K562 (cell line): ENCODE data around the gene STON1. TPM values are rescaled to one million over a fixed set of nuclear protein-coding genes. Genes with fewer than 3 reads are reported as not detected.

ENCODE experiments used
- ATAC-seq: fragments of 200-7000 bp; cut with Tn5 transposase; 3 replicates; pipeline ENCODE4 v1.9.1; 2020; ENCODE audit warnings: moderate library complexity
- BruUV-seq: library from RNA; stranded (reverse); fragments of 400-500 nt; replicated peaks from 2 replicates; lab custom pipeline; 2021; lab: Mats Ljungman, UMichigan
- CTCF ChIA-PET: fragments of 300-600 bp; formaldehyde crosslinking; extraction: SDS; loops from one replicate; lab custom pipeline; 2021; ENCODE audit warnings: low intra/inter-chr PET ratio; lab: Yijun Ruan, JAX
- POLR2A ChIA-PET: fragments of 300-600, 350-650 bp; sonication (Branson Sonifier 250); formaldehyde crosslinking; extraction: SDS; loops from one replicate; lab custom pipeline; 2021; ENCODE audit warnings: antibody characterized with exemption, inconsistent platforms; lab: Yijun Ruan, JAX
- DNase-seq, 4 experiments: peaks; one replicate each; pipeline versions ENCODE4 v3.0.0 to v3.0.0-alpha.2; 2011 to 2018; ENCODE audit warnings: low spot score in 3 of 4, mixed read lengths in 3 of 4; ENCODE audit errors: extremely low read depth in 1 of 4
- FAIRE-seq: peaks from 2 replicates; lab custom pipeline; 2011; peaks lifted over from hg19 to GRCh38; lab: Jason Lieb, UNC
- H2AFZ ChIP-seq: 2 replicates; pipeline ENCODE4 v1.6.0; 2011; ENCODE audit warnings: low read depth, low read length, control low read depth, inconsistent platforms
- H3K27ac ChIP-seq: fragments of 200-600 bp; 3 replicates; pipeline ENCODE4 v1.8.0; 2011; ENCODE audit warnings: low read depth, mild to moderate bottlenecking, control low read depth, inconsistent platforms, low read length, moderate library complexity, mixed read lengths; ENCODE audit errors: extremely low read depth
- H3K27me3 ChIP-seq, 2 experiments: fragments of 300-600 bp in 1 of 2; 2 replicates in 1 of 2; 3 replicates in 1 of 2; pipeline versions ENCODE4 v1.6.0 to v1.8.0; 2011; ENCODE audit warnings: inconsistent platforms in 2 of 2, low read length in 2 of 2, mild to moderate bottlenecking in 1 of 2, mixed read lengths in 1 of 2, moderate library complexity in 1 of 2; ENCODE audit not compliant: control insufficient read depth in 2 of 2, insufficient read depth in 2 of 2
- H3K36me3 ChIP-seq: fragments of 300-600 bp; 3 replicates; pipeline ENCODE4 v1.8.0; 2011; ENCODE audit warnings: mild to moderate bottlenecking, low read length, inconsistent platforms; ENCODE audit not compliant: control insufficient read depth, insufficient read depth
- H3K4me1 ChIP-seq, 2 experiments: fragments of 200-600 bp in 1 of 2; replicated peaks in 1 of 2; 2 replicates in 1 of 2; 3 replicates in 1 of 2; pipeline versions ENCODE4 v1.5.1 to v1.8.0; 2011; ENCODE audit warnings: inconsistent platforms in 2 of 2, low read length in 2 of 2, mild to moderate bottlenecking in 1 of 2, mixed read lengths in 1 of 2, moderate library complexity in 1 of 2; ENCODE audit not compliant: control insufficient read depth in 2 of 2, insufficient read depth in 2 of 2
- H3K4me2 ChIP-seq: 2 replicates; pipeline ENCODE4 v1.6.1; 2011; ENCODE audit warnings: low read length, control low read depth, inconsistent platforms, mixed read lengths; ENCODE audit not compliant: insufficient read depth
- H3K4me3 ChIP-seq: fragments of 200-600 bp; sonication (generic), shearing (Covaris generic); 2 replicates; pipeline ENCODE4 v1.5.1; 2016; ENCODE audit warnings: control low read depth, inconsistent platforms
- H3K79me2 ChIP-seq: fragments of 200-600 bp; 3 replicates; pipeline ENCODE4 v1.8.0; 2011; ENCODE audit warnings: low read length, inconsistent platforms; ENCODE audit not compliant: control insufficient read depth, insufficient read depth
- H3K9ac ChIP-seq, 2 experiments: 2 replicates each; pipeline versions ENCODE4 v1.6.0 to v1.6.1; 2011; ENCODE audit warnings: low read depth in 2 of 2, low read length in 2 of 2, control low read depth in 1 of 2, inconsistent platforms in 1 of 2, mild to moderate bottlenecking in 1 of 2, mixed read lengths in 1 of 2; ENCODE audit not compliant: insufficient read depth in 1 of 2
- H3K9me1 ChIP-seq: one replicate; pipeline ENCODE4 v1.6.0; 2011; ENCODE audit warnings: inconsistent platforms, mild to moderate bottlenecking, low read length, moderate library complexity; ENCODE audit not compliant: control insufficient read depth, insufficient read depth
- H3K9me3 ChIP-seq: replicated peaks from 2 replicates; pipeline ENCODE4 v1.5.1; 2011; ENCODE audit warnings: low read depth, low read length, inconsistent platforms; ENCODE audit not compliant: control insufficient read depth, insufficient read depth
- H4K20me1 ChIP-seq: replicated peaks from 2 replicates; pipeline ENCODE4 v1.6.1; 2011; ENCODE audit warnings: low read length, inconsistent platforms, mixed read lengths; ENCODE audit not compliant: control insufficient read depth, insufficient read depth
- BACH1 ChIP-seq: fragments of 200-800 bp; sonication (Bioruptor generic); IDR thresholded peaks from 2 replicates; pipeline ENCODE4 v1.6.1; 2016; ENCODE audit warnings: missing genetic modification characterization, missing compliant biosample characterization
- DPF2 ChIP-seq: fragments of 450-650 bp; IDR thresholded peaks from 2 replicates; pipeline ENCODE4 v1.6.1; 2016
- FOXA3 ChIP-seq, 2 experiments: fragments of 450-650 bp in 1 of 2; sonication (generic) in 1 of 2; formaldehyde crosslinking; IDR thresholded peaks in 1 of 2; conservative IDR thresholded peaks in 1 of 2; 2 replicates each; pipeline versions ENCODE4 v1.4.0 to v1.8.0; 2020 to 2022; ENCODE audit warnings: mild to moderate bottlenecking in 2 of 2, missing genetic modification reagents in 1 of 2
- FOXK2 ChIP-seq, 2 experiments: fragments of 450-650 bp; IDR thresholded peaks in 1 of 2; conservative IDR thresholded peaks in 1 of 2; 2 replicates each; pipeline ENCODE4 v1.6.1; 2016; ENCODE audit warnings: low read depth in 2 of 2, mild to moderate bottlenecking in 1 of 2
- LARP7 ChIP-seq: fragments of 450-650 bp; IDR thresholded peaks from 2 replicates; pipeline ENCODE4 v1.6.1; 2016
- LEF1 ChIP-seq: fragments of 450-650 bp; IDR thresholded peaks from 2 replicates; pipeline ENCODE4 v1.6.1; 2016; ENCODE audit warnings: mild to moderate bottlenecking
- MCM2 ChIP-seq: fragments of 450-650 bp; IDR thresholded peaks from 2 replicates; pipeline ENCODE4 v1.6.1; 2017; ENCODE audit warnings: low read depth, mild to moderate bottlenecking
- SMAD4 ChIP-seq: fragments of 250-450 bp; sonication (Bioruptor Pico); conservative IDR thresholded peaks from 2 replicates; pipeline ENCODE4 v1.8.0; 2021; ENCODE audit warnings: inconsistent platforms, mild to moderate bottlenecking, moderate library complexity
- TEAD4 ChIP-seq, 2 experiments: sonication (generic) in 1 of 2; formaldehyde crosslinking in 1 of 2; IDR thresholded peaks; 2 replicates each; pipeline versions ENCODE4 v1.6.1 to v1.8.0; 2012 to 2022; ENCODE audit warnings: borderline replicate concordance in 1 of 2, inconsistent platforms in 1 of 2, low read length in 1 of 2, mild to moderate bottlenecking in 1 of 2, missing genetic modification reagents in 1 of 2
- TRIM24 ChIP-seq, 2 experiments: fragments of 450-650 bp; IDR thresholded peaks; 2 replicates each; pipeline ENCODE4 v1.6.1; 2016
- TSHZ1 ChIP-seq: fragments of 250-450 bp; sonication (Bioruptor Pico); IDR thresholded peaks from 2 replicates; pipeline ENCODE4 v1.4.0; 2020; ENCODE audit warnings: mild to moderate bottlenecking, moderate library complexity
- ZBED1 ChIP-seq: IDR thresholded peaks from 2 replicates; pipeline ENCODE4 v1.6.1; 2014
- ZC3H8 ChIP-seq: fragments of 450-650 bp; IDR thresholded peaks from 2 replicates; pipeline ENCODE4 v1.6.1; 2017
- ZNF133 ChIP-seq: fragments of 250-450 bp; sonication (Bioruptor Pico); IDR thresholded peaks from 2 replicates; pipeline ENCODE4 v1.4.0; 2020; ENCODE audit warnings: mild to moderate bottlenecking
- ZNF175 ChIP-seq: fragments of 200-800 bp; sonication (Bioruptor generic); IDR thresholded peaks from 2 replicates; pipeline ENCODE4 v1.6.1; 2016; ENCODE audit warnings: low read depth, mild to moderate bottlenecking, missing genetic modification characterization, missing compliant biosample characterization
- ZNF431 ChIP-seq: sonication (generic); formaldehyde crosslinking; IDR thresholded peaks from 2 replicates; pipeline ENCODE4 v1.8.0; 2022; ENCODE audit warnings: mild to moderate bottlenecking, missing genetic modification reagents
- ZNF511 ChIP-seq: sonication (generic); formaldehyde crosslinking; IDR thresholded peaks from 2 replicates; pipeline ENCODE4 v1.8.0; 2022; ENCODE audit warnings: mild to moderate bottlenecking, missing genetic modification reagents
- ZNF668 ChIP-seq: fragments of 250-450 bp; sonication (Bioruptor Pico); IDR thresholded peaks from 2 replicates; pipeline ENCODE4 v1.8.0; 2022; ENCODE audit warnings: mild to moderate bottlenecking, inconsistent platforms
- ZNF76 ChIP-seq: fragments of 250-450 bp; sonication (Bioruptor Pico); IDR thresholded peaks from 2 replicates; pipeline ENCODE4 v1.4.0; 2020; ENCODE audit warnings: mild to moderate bottlenecking, moderate library complexity, borderline replicate concordance
- WGBS: fragments of 100-300 bp; shearing (Covaris generic); methylation state at CpG from one replicate; pipeline ENCODE4 v1.1.6; 2016; ENCODE audit warnings: low coverage, mixed read lengths; ENCODE audit not compliant: insufficient coverage; ENCODE audit errors: missing lambda C conversion rate; 5-methylcytosine and 5-hydroxymethylcytosine counted together
- in situ Hi-C: fragments of 300-500 bp; cut with MboI; formaldehyde crosslinking; loops from 4 replicates; pipeline ENCODE4 v1.15.0; 2018; ENCODE audit warnings: inconsistent platforms, mixed read lengths
- intact Hi-C: fragments of 100-400 bp; cut with micrococcal nuclease; formaldehyde crosslinking; loops from 2 replicates; pipeline ENCODE4 v1.14.2; 2022
- polyA plus RNA-seq, 8 experiments: library from polyadenylated mRNA; depleted of rRNA in 4 of 8; stranded (reverse) in 5 of 8; unstranded in 3 of 8; fragments of >200 nt; fragmentation: Nextera tagmentation in 2 of 8; fragmentation: Illumina TruSeq in 1 of 8; extraction: Ambion mirVana in 2 of 8; extraction: Trizol in 1 of 8; gene quantifications; 2 replicates each; pipeline versions ENCODE4 v1.2.1 to v1.2.3, GENCODE V29; 2011 to 2014; ENCODE audit warnings: inconsistent platforms in 1 of 8, missing spikeins in 1 of 8
- total RNA-seq, 7 experiments: library from RNA; depleted of rRNA in 6 of 7; stranded (reverse); fragments of >200 nt in 6 of 7; fragmentation: Illumina TruSeq in 2 of 7; extraction: Trizol in 2 of 7; gene quantifications; 2 replicates each; pipeline versions ENCODE4 v1.2.1 to v1.2.3, GENCODE V29; 2011 to 2021; ENCODE audit warnings: low replicate concordance in 1 of 7

STON1 gene
- total and polyA plus RNA-seq, 9 of the 15 experiments (the other 6 are each of a cell fraction or from before 2014, with no cell fraction given), result 0.07 to 1.2 (median 0.55) TPM

- ChIA-PET CTCF (interaction anchor here (2.4 kb wide), 1 partner anchor 45 kb away, joined by 11 read pairs; no protein-coding TSS in a partner anchor), POLR2A (no interaction called here)
- no peaks in the 10 kb centered on the region for H3K9me3 ChIP-seq
- no peaks in the 10 kb centered on the region for H4K20me1 ChIP-seq
- no peaks in the 10 kb centered on the region for H3K79me2 ChIP-seq
- H3K4me2 ChIP-seq, result no peak overlapping the region
- no peaks in the 10 kb centered on the region; a peak in 1 of 5 replicates for H3K4me1 ChIP-seq
- H3K36me3 ChIP-seq, result no peaks in the 10 kb centered on the region
- no peak overlapping the region for H3K4me3 ChIP-seq
- peaks cover 0 to 2% of the 10 kb centered on the region in 2 experiments; a peak in 1 of 5 replicates for H3K27me3 ChIP-seq
- TF ChIP-seq ZNF175 (CRISPR knock-in tag), result no peak
- TF ChIP-seq ZNF668, result no peak
- TF ChIP-seq BACH1 (tag), result no peak
- no peak for TF ChIP-seq TRIM24 (IDR thresholded peaks at IDR 0.05)
- no peak for TF ChIP-seq ZNF133 (CRISPR knock-in tag)
- TF ChIP-seq SMAD4 (CRISPR knock-in tag), result no peak
- no peak for TF ChIP-seq ZBED1
- no peak for TF ChIP-seq FOXK2 (conservative IDR thresholded peaks at IDR 0.05 in 1 of 2, IDR thresholded peaks at IDR 0.05 in 1 of 2; ENCODE audit: low read depth in 2 of 2)
- no peak for TF ChIP-seq TSHZ1 (CRISPR knock-in tag)
- no peak for TF ChIP-seq ZNF431
- no peak for TF ChIP-seq ZC3H8
- TF ChIP-seq ZNF76, result no peak
- no peak for TF ChIP-seq LEF1
- no peak for TF ChIP-seq LARP7
- TF ChIP-seq TEAD4 (IDR thresholded peaks at IDR 0.05; ENCODE audit: low read length), result no peak
- no peak for TF ChIP-seq TEAD4 (CRISPR knock-in tag; IDR thresholded peaks at IDR 0.05; ENCODE audit: borderline replicate concordance)
- no peak for TF ChIP-seq MCM2
- no peak for TF ChIP-seq FOXA3 (CRISPR knock-in tag; conservative IDR thresholded peaks at IDR 0.05 in 1 of 2, IDR thresholded peaks at IDR 0.05 in 1 of 2)
- no peak for TF ChIP-seq ZNF511 (CRISPR knock-in tag)
- no peak for TF ChIP-seq DPF2
- peak; percentile 47; the same call in 2 of the 3 replicates for ATAC-seq
- intact Hi-C loops (no loop called here), in situ Hi-C loops (no loop called here)
- 0% methylated on average over 1 of the region's 1 CpG for WGBS
- no TSS peak for BruUV-seq
- no peak for DNase-seq
- no peak overlapping the region for H2AFZ ChIP-seq
- FAIRE-seq, result no peak
- no peaks in the 10 kb centered on the region for H3K9me1 ChIP-seq
- no peak overlapping the region for H3K9ac ChIP-seq
- no peak overlapping the region for H3K27ac ChIP-seq
These were observed 60.1 kb downstream of the STON1 start for GRCh38 chr2:48590017-48590416.
